Neural progenitor cell (in vitro differentiated cells): Measurements from ENCODE around the gene CDK5RAP2.

Experiments used
- EZH2 ChIP-seq: fragments of 200-600 bp; sonication (generic); IDR thresholded peaks from 2 replicates; pipeline ENCODE4 v1.6.1; 2017; ENCODE audit warnings: antibody characterized with exemption, mild to moderate bottlenecking, moderate library complexity
- EZH2phosphoT487 ChIP-seq: fragments of 200-600 bp; sonication (generic); IDR thresholded peaks from 2 replicates; pipeline ENCODE4 v1.6.1; 2017; ENCODE audit warnings: antibody characterized with exemption
- TF ChIP-seq, protein P1 (sequence below): fragments of 200-600 bp; sonication (generic); IDR thresholded peaks from 2 replicates; pipeline ENCODE4 v1.5.1; 2017; ENCODE audit warnings: antibody characterized with exemption, mild to moderate bottlenecking

DNA sequence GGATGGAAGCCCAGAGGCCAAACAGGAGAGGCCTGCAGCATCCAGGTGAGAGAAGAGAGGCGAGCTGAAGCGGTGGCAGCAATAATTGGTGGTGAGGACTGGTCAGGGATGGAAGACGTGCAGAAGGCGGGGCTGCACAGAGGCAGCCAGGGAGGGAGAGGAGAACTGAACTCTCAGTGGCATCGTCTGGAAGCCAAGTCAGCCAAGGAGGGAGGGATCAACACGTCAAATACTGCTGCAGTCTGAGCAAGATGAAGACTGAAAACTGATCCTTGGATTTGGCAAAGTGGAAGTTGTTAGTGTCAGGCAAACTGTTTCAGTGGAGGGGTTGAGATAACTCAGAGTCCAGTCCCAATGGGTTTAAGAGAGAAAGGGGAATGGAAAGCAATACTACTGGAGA, 145.4 kb downstream of the CDK5RAP2 start:
- TF ChIP-seq, protein P1, sequence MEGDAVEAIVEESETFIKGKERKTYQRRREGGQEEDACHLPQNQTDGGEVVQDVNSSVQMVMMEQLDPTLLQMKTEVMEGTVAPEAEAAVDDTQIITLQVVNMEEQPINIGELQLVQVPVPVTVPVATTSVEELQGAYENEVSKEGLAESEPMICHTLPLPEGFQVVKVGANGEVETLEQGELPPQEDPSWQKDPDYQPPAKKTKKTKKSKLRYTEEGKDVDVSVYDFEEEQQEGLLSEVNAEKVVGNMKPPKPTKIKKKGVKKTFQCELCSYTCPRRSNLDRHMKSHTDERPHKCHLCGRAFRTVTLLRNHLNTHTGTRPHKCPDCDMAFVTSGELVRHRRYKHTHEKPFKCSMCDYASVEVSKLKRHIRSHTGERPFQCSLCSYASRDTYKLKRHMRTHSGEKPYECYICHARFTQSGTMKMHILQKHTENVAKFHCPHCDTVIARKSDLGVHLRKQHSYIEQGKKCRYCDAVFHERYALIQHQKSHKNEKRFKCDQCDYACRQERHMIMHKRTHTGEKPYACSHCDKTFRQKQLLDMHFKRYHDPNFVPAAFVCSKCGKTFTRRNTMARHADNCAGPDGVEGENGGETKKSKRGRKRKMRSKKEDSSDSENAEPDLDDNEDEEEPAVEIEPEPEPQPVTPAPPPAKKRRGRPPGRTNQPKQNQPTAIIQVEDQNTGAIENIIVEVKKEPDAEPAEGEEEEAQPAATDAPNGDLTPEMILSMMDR = no peak
- TF ChIP-seq EZH2 (no peak), EZH2phosphoT487 (no peak)
